SW 1271 (cell line): ENCODE measurements around the gene MRPL33.
"Not testable (repeated sequence)": the region's sequence is repeated elsewhere in the genome, so short reads cannot be mapped to it uniquely, and the experiment has no call there.

Experiments
- DNase-seq, 2 experiments: peaks; one replicate each; lab custom pipeline; 2025; lab: John Stamatoyannopoulos, UW

Gene MRPL33

GRCh38 chr2:27741673-27742072, 29.8 kb upstream of the MRPL33 start:
- no peak for DNase-seq

GRCh38 chr2:27742571-27742970, 28.9 kb upstream of the MRPL33 start:
- DNase-seq, result no peak

- not testable (repeated sequence) for DNase-seq
Measured at GRCh38 chr2:27745494-27745893, 26.0 kb upstream of the MRPL33 start.

GRCh38 chr2:27746325-27746724, 25.2 kb upstream of the MRPL33 start:
- no peak for DNase-seq

- no peak for DNase-seq
Measured at GRCh38 chr2:27747827-27748352, 23.6 kb upstream of the MRPL33 start.

GRCh38 chr2:27748803-27749554, 22.5 kb upstream of the MRPL33 start:
- DNase-seq, result not testable (repeated sequence)

GRCh38 chr2:27751377-27751776, 20.1 kb upstream of the MRPL33 start:
- DNase-seq, result no peak

GRCh38 chr2:27752551-27753237, 18.8 kb upstream of the MRPL33 start:
- DNase-seq, result no peak

GRCh38 chr2:27754138-27754588, 17.4 kb upstream of the MRPL33 start:
- DNase-seq, result peak; percentile 31 to 85

GRCh38 chr2:27754831-27755230, 16.7 kb upstream of the MRPL33 start:
- no peak for DNase-seq

- DNase-seq, result no peak
Measured at GRCh38 chr2:27756091-27756490, 15.4 kb upstream of the MRPL33 start.

GRCh38 chr2:27756544-27757498, 14.7 kb upstream of the MRPL33 start:
- DNase-seq, result no peak

GRCh38 chr2:27762951-27763906, 8.3 kb upstream of the MRPL33 start:
- DNase-seq, result no peak

GRCh38 chr2:27763907-27764267, 7.6 kb upstream of the MRPL33 start:
- no peak for DNase-seq

GRCh38 chr2:27764526-27764925, 7.0 kb upstream of the MRPL33 start:
- DNase-seq, result not testable (repeated sequence)

- no peak for DNase-seq
Measured at GRCh38 chr2:27765621-27766286, 5.8 kb upstream of the MRPL33 start.

GRCh38 chr2:27766287-27766661, 5.2 kb upstream of the MRPL33 start:
- no peak for DNase-seq

GRCh38 chr2:27771202-27771547, 344 bp upstream of the MRPL33 start:
- no peak for DNase-seq

GRCh38 chr2:27772804-27773203, 1.3 kb downstream of the MRPL33 start:
- no peak for DNase-seq

GRCh38 chr2:27773959-27774358, 2.4 kb downstream of the MRPL33 start:
- DNase-seq, result no peak

GRCh38 chr2:27776097-27776496, 4.6 kb downstream of the MRPL33 start:
- no peak for DNase-seq
